Activated T-cell treated with anti-CD3 and anti-CD28 coated beads, Interleukin-2, amount 50 U/mL, for 1 hour (primary cell): Measurements from ENCODE around the gene OR4A5.
"Not testable (repeated sequence)": the region's sequence is repeated elsewhere in the genome, so short reads cannot be mapped to it uniquely, and the experiment has no call there.

ENCODE experiments used
- DNase-seq: peaks from one replicate; pipeline ENCODE4 v3.0.0-alpha.2; 2020

OR4A5 gene

GRCh38 chr11:54706532-54706931, at the start of gene OR4A5:
TSS of gene OR4A5 (plus strand) at chr11:54706832. CDS start at chr11:54706885, 53 bp downstream.
- DNase-seq: not testable (repeated sequence)

- DNase-seq: not testable (repeated sequence)
Observed at GRCh38 chr11:54720094-54720493, 13.5 kb downstream of the OR4A5 start.
